Activated CD4-positive, CD25-positive, alpha-beta regulatory T cell treated with anti-CD3 and anti-CD28 coated beads, Interleukin-2, amount 50 U/mL, for 24 hours (primary cell): ENCODE data around the gene PUS1.

Source experiments
- ATAC-seq, 2 donors: fragments of 150-1000 bp; cut with Tn5 transposase; one replicate each; pipeline ENCODE4 v1.10.0; 2021; ENCODE audit warnings: mild to moderate bottlenecking in 1 of 2, moderate library complexity in 1 of 2

The PUS1 gene

DNA sequence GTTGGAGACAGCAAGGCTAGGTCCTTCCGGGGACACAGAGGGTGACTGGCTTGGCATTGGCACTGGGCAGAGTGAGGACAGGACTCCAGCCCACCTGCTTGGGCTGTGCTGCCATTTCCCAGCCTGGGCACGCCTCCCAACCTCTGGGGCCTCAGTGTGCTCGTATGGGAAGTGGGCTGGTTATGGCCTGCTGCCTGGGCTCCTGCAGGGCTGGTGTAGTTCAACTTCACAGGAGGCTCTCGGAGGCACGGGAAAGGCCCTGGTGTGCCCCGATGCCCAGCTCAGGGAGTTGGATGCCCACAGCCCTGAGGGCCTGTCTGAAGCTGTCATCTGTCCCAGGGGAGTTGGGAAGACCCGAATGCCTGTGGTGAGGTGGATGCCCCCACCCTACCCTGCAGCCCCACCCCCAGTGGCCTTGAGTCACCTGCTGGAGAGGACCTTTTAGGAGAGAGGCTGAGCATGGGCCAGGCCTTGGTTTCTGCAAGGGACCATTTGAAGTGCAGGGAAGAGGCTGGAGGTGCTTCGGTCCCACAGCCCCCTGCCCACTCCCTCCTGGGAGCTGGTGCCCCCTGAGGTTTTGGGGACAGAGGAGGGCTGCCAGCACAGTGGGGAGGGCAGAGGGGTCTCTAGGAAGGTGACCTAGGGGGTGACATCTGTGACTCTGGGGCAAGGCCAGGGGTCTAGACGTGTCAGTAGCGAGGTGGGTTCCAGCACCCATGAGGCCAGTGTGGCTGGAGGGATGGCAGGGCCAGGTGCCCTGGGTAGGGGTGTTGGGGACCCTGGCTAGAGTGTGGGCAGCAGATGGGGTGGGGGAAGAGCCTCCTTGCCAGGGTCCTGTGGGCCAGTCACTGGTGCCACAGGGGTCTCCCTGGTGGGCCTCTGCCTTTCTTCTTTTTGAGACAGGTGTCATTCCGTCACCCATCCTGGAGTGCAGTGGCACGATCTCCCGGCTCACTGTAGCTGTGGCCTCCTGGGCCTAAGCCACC is 25.5 kb upstream of the PUS1 start:
- no peak for ATAC-seq

DNA sequence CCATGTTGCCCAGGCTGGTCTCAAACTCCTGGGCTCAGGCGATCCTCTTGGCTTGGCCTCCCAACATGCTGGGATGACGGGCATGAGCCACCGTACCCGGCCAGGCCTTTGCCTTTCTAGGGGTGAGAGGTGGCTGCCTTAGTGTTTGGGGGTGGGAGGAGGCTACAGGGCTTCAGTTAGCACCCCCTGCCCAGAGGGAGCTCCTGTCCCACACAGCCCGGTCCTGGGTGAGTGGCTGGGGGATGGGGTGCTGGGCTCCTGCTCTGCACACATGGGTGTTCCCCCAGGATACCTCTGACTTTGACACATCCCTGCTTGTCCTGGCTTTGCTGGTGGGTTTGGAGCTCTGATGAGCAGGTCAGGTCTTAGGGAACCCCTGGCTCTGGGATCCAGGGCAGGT is 24.7 kb upstream of the PUS1 start:
- ATAC-seq: no peak

DNA sequence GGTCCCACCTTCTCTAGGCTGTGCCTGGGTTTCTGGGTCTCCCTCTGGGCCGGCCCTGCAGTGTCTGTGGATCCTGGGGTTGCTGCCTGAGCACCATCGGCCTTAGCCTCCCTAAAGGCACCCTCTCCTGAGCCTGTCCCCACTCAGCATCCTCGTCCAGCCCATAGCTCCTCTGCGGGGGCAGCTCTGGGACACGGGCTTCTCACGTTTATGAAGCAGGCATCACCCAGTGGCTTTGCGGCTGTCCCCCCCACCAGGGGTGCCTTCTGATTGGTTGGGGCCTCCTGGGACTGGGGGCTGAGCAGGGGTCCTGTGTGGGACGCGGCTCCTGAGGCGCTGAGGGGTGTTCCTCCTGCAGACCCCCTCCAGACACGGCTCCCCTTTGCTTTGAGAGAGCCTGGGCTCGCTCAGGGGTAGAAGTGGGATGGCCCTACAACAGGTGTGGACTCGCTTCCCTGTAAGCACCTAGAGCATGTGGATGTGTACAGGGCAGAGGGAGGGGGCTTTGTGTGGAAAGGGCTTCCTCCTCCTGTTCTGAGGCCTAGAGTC is 23.9 kb upstream of the PUS1 start:
- no peak for ATAC-seq

DNA sequence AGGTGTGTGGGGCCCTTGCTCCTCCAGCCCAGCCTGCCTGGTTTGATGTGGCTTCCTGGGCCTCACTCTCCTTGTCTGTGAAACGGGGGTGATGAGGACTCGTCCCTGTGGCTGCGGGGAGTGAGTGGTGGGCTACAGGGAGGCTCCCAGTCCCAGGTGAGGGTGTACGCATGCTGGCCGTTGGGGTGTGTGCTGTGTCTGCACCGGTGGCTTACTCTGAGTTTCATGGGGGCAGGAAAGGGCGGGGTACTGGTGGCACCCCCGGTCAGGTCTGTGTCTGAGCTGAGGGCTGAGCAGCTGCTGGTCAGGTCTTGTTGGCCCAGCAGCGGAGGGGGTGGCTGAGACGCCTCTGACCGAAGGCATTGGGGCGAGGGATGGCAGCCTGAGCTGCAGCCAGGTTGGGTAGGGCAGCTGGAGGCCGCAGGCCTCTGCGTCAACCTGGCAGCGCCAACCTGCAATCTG is 23.4 kb upstream of the PUS1 start:
- no peak for ATAC-seq

DNA sequence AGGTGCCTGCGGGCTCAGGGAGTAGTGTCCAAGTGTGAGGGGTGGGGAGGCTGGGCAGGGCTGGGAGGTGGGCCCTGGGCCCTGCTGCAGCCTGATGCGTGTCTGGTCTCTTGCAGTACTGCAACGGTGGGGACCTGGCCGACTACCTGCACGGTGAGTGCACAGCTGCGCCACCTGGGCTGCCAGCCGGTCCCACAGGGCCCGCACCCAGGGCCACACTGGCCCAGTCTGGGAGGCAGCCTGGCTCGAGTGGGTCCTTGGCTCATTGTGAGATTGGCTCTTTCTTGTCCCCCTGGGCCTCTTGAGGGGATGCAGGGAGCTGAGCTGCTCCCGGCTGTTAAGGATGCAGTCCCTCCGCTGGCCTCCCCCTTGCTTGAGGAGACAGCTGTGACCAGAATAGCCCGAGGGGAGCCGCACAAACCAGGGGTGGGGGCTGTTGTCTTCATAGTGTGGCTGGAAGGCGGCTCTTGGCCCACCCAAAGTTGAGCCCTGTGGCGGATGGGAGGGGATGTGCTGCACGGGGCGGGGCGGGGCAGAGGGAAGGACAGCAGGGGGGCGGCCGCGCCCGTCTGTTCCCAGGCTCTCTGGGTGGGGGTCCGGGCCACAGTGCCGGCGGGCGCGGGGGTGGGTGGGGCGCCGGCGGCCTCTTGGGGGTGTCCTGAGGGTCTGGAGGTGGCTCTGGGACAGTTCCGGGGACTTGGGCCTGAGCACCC is 21.5 kb upstream of the PUS1 start:
- ATAC-seq: no peak

DNA sequence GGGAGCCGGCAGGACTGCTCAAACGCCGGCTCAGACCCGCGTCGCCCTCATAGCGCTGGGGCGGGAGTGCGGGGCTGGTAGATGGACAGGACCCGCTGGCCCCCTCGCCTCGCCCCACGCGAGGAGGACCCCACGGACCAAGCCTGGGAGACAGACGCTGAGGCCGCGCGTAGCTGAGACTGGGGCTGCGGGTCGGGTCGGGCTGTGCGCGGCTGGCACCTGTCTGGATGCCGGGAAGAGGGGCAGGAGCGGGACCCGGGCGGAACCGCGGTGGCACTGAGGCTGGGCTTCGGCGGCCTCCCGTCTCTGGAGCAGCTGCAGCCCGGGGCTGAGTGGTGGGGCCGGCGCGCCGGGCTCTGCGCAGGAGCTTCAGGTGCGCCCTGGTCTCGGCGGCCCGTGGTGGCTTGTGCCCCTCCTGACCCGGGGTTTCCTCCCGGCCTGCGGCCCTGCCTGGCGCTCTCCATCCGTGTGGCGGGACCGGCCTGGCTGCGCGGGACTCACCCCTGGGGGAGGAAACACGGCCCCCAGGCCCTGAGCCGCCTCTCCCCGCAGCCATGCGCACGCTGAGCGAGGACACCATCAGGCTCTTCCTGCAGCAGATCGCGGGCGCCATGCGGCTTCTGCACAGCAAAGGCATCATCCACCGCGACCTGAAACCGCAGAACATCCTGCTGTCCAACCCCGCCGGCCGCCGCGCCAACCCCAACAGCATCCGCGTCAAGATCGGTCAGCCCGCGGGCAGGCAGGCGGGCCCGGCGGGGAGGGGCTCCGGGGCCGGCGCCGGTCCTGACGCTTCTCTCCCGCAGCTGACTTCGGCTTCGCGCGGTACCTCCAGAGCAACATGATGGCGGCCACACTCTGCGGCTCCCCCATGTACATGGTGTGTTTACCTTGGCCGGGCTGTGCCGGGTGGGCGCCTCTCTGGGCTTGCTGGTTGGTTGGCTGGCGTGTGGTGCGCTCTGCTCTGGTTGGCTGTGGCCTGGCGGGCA is 20.7 kb upstream of the PUS1 start:
- ATAC-seq: no peak

DNA sequence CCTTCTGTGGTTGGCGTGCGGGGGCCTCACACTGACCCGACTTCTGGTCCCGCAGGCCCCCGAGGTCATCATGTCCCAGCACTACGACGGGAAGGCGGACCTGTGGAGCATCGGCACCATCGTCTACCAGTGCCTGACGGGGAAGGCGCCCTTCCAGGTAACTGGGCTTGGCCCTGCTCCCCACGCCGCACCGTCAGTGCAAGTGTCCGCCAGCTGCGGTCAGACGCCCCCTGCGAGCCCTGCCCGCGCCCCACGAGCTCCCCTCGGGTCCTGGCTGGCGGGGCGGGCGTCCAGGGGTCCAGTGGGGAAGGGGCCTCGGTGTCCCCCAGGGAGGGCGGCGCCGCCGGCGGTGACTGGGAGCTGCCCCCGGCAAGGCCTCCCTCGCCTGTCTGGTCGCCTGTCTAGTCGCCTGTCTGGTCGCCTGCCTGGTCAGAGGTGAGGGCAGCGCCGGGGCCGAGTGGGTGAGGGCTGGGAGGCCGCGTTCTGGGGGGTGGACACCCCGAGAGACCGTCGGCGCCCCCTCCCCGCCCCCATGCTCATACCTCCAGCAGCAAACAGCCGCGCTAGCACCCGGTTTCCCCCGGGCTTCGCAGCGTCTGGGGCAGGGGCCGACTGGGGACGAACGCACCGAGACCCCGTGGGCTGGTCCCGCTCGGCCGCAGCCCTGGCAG is 19.9 kb upstream of the PUS1 start:
- ATAC-seq: no peak

DNA sequence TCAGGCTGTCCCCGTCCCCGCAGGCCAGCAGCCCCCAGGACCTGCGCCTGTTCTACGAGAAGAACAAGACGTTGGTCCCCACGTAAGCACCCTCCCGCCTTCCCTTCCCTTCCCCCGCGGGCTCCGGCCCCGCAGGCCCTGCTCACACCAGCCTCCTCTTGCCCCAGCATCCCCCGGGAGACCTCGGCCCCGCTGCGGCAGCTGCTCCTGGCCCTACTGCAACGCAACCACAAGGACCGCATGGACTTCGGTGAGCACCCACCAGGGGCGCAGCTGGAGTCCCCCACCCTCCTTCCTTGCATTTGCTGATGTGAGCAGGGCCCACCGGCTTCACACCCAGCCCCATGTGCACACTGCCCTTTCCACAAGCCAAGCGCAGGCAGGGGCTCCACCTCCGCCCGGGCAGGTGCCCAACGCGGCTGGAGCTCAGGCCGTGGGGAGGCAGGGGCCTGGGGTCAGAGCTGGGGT is 19.3 kb upstream of the PUS1 start:
- no peak for ATAC-seq

DNA sequence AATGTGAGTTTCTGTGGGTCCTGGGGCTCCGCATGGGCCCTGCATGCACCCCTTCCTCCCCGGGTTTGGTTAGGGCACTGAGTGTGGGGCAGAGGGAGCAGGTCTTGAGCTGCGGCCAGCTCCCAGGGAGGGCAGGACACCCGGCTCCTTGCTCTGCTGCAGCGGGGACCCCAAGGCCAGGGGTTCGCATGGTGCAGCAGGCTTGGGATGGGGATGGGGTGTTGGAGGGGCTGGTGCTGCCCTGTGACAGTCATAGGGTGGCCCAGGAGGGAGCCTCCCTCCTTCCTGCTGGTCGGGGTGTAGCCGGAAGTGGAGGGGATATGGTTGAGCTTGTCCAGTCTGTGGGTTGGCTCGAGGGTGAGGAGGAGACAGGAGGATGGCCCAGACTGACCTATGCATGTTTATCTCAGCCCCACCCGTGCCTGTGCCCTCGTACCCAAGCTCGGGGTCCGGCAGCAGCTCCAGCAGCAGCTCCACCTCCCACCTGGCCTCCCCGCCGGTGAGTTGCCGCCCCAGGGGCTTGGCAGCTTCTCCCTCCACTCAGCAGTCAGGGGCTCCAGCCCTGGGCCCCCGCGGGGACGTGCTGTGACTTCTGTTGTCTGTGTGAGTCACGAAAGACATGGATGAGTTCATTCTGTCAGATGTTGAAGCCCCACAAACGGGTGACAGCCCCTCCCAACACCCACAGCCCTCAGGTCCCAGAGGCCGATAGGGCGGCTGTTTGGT is 18.6 kb upstream of the PUS1 start:
- no peak for ATAC-seq

DNA sequence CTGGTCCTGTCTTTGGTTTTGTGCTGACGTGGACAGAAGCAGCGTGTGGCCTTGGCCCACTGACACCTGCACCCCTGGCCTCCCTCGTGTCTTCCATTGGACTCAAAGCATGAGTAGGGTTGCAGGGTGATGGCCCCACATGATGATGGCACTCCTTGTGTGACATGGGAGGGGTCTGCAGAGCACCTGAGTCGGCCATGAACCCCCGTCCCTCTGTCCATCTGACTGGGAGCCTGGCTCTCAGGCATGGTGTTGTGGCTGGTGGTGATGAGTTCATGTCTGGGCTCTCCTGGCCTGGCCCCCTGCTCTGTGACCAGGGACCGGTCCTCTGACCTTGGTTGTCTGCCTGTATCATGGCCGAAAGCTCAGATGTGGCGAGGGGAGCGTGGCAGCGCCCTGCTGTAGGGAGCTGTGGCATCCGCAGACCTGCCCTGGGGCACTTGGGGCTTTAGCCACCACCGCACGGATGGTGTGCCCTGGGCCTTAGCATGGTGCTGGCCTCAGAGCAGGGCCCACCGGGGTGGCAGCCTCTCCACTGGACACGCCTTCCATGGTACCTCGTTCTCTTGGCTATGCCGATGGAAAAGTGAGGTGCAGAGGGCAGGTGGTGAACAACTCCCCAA is 17.9 kb upstream of the PUS1 start:
- ATAC-seq: no peak

DNA sequence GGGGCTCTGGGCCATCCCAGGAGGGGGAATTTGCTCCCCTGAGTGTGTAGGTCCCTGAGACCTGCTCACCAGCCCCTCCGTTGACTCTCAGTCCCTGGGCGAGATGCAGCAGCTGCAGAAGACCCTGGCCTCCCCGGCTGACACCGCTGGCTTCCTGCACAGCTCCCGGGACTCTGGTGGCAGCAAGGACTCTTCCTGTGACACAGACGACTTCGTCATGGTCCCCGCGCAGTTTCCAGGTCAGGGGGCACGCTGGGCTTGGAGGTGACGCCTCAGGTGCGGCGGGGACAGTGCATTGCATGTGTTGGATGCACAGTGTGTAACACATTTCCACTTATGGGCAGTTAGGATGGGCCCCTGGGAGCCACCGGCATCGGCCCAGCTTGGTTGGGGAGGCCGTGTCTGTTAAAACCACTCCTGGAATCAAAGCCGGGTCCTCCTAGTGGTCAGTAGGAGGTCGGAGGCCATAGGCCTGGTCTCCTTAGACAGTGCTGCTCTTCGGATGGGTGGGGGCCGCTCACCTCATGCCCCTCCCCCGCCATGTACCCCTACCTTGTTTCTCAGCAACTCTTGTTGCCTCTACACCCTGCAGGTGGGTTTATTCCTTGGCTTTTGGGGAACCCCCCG is 17.1 kb upstream of the PUS1 start:
- ATAC-seq: no peak

DNA sequence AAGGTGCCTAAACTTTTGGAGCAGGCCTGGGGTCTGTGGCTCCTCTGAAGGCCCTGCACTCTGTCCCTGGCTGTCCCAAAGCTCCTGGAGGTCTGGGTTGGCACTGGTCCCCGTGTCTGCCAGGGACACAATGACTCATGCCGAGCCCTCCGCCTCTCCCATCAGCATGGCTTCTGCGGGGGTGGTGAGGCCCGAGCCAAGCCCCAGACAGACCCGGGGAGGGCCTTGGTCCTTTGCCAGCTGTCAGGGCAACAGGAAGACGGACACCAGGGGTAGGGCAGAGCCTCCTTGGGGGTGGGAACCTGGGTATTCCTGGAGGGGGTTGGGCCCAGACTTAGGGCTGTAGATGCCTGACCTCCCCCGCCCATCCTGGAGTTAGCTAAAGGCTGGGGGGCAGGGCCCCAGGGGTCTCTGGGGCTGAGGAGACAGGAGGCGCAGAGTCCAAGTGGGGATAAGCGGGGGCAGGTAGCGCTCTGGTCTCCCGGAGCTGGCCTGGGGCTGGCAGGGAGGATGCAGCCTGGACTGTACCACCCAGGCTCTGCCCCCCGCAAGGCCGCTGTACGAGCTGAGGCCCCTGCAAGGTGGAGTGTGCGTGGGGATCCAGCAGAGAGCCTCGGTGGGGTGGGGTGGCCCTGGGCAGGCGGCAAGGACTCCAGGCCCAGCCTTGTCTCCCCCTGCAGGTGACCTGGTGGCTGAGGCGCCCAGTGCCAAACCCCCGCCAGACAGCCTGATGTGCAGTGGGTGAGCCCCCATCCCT is 16.4 kb upstream of the PUS1 start:
- ATAC-seq: no peak

DNA sequence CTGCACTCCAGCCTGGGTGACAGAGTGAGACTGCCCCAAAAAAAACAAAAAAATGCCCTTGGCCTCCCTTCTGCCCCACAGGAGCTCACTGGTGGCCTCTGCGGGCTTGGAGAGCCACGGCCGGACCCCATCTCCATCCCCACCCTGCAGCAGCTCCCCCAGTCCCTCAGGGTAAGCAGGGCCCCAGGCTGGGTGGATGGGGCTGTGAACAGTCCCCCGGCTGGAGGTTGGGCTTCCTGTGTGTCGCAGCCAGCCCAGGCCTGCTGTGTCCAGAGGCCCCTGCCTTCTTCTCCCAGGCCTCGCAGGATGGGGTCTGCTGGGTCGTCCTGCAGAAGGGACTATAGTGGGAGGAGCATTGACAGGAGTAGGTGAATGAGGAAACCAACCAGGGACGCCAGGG is 15.4 kb upstream of the PUS1 start:
- no peak for ATAC-seq

DNA sequence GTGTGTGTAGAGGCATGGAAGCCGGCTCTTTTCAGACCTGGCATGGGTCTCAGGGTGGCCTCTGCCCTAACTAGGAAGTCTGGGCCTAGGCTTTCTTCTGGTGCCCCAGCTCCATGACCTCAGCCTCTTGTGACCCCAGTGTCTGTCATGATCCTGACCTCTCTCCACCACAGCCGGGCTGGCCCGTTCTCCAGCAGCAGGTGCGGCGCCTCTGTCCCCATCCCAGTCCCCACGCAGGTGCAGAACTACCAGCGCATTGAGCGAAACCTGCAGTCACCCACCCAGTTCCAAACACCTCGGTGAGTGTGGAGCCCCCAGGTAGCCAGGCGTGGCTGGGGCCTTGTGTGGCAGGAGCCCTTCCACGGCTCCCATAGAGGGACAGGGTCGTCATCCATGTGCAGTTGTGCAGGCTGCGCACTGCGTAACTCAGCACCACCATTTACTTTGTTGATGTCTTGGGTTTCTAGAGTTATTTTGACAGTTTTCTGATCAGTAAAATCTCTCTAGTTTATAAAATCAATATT is 14.8 kb upstream of the PUS1 start:
- no peak for ATAC-seq

DNA sequence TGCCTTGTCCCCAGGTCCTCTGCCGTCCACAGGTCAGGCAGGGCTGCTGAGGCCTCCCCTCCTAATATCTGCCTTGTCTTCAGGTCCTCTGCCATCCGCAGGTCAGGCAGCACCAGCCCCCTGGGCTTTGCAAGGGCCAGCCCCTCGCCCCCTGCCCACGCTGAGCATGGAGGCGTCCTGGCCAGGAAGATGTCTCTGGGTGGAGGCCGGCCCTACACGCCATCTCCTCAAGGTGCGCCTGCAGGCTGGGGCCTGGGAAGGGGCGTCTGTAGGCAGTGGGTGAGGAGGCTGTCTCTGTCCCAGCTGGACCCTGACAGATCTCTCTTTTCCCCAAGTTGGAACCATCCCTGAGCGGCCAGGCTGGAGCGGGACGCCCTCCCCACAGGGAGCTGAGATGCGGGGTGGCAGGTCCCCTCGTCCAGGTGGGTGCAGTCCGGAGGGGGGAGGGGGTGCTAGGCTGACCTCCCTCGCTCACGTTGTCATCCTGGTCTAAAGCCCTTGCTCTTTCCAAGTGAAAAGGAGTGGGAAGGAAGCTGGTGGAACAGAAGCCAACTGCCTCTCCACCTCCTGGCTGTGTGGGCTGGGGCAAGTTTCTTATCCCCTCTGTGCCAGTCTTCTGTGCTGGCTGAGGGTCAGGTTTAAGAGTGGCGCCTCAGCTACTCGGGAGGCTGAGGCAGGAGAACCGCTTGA is 13.9 kb upstream of the PUS1 start:
- no peak for ATAC-seq

DNA sequence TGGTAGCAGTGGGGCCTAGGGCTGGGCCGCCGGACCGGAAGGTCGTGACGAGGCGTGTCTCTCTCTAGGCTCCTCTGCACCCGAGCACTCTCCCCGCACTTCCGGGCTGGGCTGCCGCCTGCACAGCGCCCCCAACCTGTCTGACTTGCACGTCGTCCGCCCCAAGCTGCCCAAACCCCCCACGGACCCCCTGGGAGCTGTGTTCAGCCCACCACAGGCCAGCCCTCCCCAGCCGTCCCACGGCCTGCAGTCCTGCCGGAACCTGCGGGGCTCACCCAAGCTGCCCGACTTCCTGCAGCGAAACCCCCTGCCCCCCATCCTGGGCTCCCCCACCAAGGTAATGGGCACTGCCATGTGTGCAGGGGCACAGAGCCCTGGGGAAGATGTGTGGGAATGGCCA is 13.3 kb upstream of the PUS1 start:
- ATAC-seq: no peak

DNA sequence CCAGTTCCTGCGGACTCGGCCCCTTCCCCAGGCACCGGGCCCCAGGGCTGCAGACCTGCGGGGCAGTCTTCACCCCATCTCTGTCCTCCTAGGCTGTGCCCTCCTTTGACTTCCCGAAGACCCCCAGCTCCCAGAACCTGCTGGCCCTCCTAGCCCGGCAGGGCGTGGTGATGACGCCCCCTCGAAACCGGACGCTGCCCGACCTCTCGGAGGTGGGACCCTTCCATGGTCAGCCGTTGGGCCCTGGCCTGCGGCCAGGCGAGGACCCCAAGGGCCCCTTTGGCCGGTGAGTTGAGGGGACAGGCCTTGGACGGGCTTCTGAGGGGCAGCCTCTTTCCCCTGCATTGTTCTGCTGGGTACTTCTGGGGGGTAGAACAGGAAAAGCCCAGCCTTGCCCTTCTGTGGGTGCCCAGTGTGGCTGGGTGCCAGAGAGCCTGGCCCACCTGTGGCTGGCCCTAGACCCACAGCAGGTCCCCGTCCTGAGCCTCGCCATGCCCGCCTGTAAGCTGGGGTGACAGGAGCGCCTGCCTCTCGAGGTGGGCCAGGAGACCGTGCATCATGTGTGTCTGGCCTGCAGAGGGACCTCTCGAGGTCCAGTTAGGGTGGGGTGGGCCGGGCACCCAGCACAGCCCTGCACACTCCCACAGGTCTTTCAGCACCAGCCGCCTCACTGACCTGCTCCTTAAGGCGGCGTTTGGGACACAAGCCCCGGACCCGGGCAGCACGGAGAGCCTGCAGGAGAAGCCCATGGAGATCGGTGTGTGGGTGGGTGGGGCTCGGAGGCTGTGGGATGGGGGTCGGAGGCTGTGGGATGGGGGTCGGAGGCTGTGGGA is 12.6 kb upstream of the PUS1 start:
- ATAC-seq: no peak
